IMR-90 (cell line): ENCODE results near the gene MARCKSL1. TPM values are rescaled to one million over a fixed set of nuclear protein-coding genes. Genes with fewer than 3 reads are reported as not detected.
"Not testable (repeated sequence)": the region's sequence is repeated elsewhere in the genome, so short reads cannot be mapped to it uniquely, and the experiment has no call there.

ENCODE experiments used
- ATAC-seq: fragments of 200-7000 bp; cut with Tn5 transposase; 2 replicates; pipeline ENCODE4 v1.9.1; 2020; ENCODE audit warnings: low read depth, mild to moderate bottlenecking, moderate library complexity
- BruUV-seq: library from RNA; stranded (reverse); fragments of 400-500 nt; replicated peaks from 2 replicates; lab custom pipeline; 2021; lab: Mats Ljungman, UMichigan
- CTCF ChIA-PET: fragments of 300-600 bp; formaldehyde crosslinking; extraction: SDS; loops from one replicate; lab custom pipeline; 2021; ENCODE audit warnings: antibody characterized with exemption; lab: Yijun Ruan, JAX
- POLR2A ChIA-PET: fragments of 300-600 bp; sonication (Branson Sonifier 250); formaldehyde crosslinking; loops from one replicate; lab custom pipeline; 2022; ENCODE audit warnings: antibody characterized with exemption; ENCODE audit not compliant: unreplicated experiment; lab: Charles Lee
- DNase-seq: peaks from one replicate; pipeline ENCODE4 v3.0.0; 2013
- H2AFZ ChIP-seq: replicated peaks from 2 replicates; pipeline ENCODE3; 2013; ENCODE audit warnings: low read length, mild to moderate bottlenecking; ENCODE audit not compliant: poor library complexity
- H2AK5ac ChIP-seq: 2 replicates; pipeline ENCODE4 v1.6.1; 2013; ENCODE audit warnings: low read depth, low read length, inconsistent platforms
- H2AK9ac ChIP-seq: replicated peaks from 2 replicates; pipeline ENCODE3; 2013; ENCODE audit warnings: mild to moderate bottlenecking, low read depth, low read length, moderate library complexity; ENCODE audit not compliant: poor library complexity
- H2BK120ac ChIP-seq: 2 replicates; pipeline ENCODE4 v1.6.1; 2013; ENCODE audit warnings: low read depth, low read length, inconsistent platforms
- H2BK15ac ChIP-seq: 3 replicates; pipeline ENCODE4 v1.6.1; 2013; ENCODE audit warnings: low read depth, low read length, inconsistent platforms
- H2BK20ac ChIP-seq: 2 replicates; pipeline ENCODE4 v1.6.1; 2013; ENCODE audit warnings: low read depth, mild to moderate bottlenecking, inconsistent platforms, low read length, moderate library complexity
- H2BK5ac ChIP-seq: 2 replicates; pipeline ENCODE4 v1.6.1; 2013; ENCODE audit warnings: mild to moderate bottlenecking, low read depth, low read length, inconsistent platforms; ENCODE audit not compliant: poor library complexity, severe bottlenecking
- H3K14ac ChIP-seq: replicated peaks from 2 replicates; pipeline ENCODE4 v1.6.1; 2013; ENCODE audit warnings: low read depth, low read length, inconsistent platforms
- H3K18ac ChIP-seq: 2 replicates; pipeline ENCODE4 v1.6.1; 2013; ENCODE audit warnings: low read depth, low read length, control low read depth
- H3K23ac ChIP-seq: 2 replicates; pipeline ENCODE4 v1.6.1; 2013; ENCODE audit warnings: low read depth, low read length, inconsistent platforms
- H3K27ac ChIP-seq: 2 replicates; pipeline ENCODE4 v1.5.1; 2013; ENCODE audit warnings: mild to moderate bottlenecking, control low read depth, low read length; ENCODE audit not compliant: insufficient read depth
- H3K27me3 ChIP-seq: 2 replicates; pipeline ENCODE4 v1.6.1; 2013; ENCODE audit warnings: low read length; ENCODE audit not compliant: control insufficient read depth, insufficient read depth
- H3K36me3 ChIP-seq: 2 replicates; pipeline ENCODE4 v1.6.1; 2013; ENCODE audit warnings: low read length, mixed read lengths; ENCODE audit not compliant: control insufficient read depth, insufficient read depth
- H3K4ac ChIP-seq: 2 replicates; pipeline ENCODE4 v1.6.1; 2013; ENCODE audit warnings: low read depth, low read length, inconsistent platforms
- H3K4me1 ChIP-seq: 2 replicates; pipeline ENCODE4 v1.6.1; 2013; ENCODE audit warnings: low read length, mixed read lengths; ENCODE audit not compliant: control insufficient read depth, insufficient read depth
- H3K4me2 ChIP-seq: 2 replicates; pipeline ENCODE4 v1.6.1; 2013; ENCODE audit warnings: low read depth, mild to moderate bottlenecking, control low read depth, low read length, moderate library complexity
- H3K4me3 ChIP-seq: 2 replicates; pipeline ENCODE4 v1.5.1; 2013; ENCODE audit warnings: low read depth, mild to moderate bottlenecking, control low read depth, low read length, moderate library complexity; ENCODE audit not compliant: insufficient read depth
- H3K56ac ChIP-seq: 2 replicates; pipeline ENCODE4 v1.6.1; 2013; ENCODE audit warnings: low read length, inconsistent platforms; ENCODE audit not compliant: insufficient read depth; ENCODE audit errors: extremely low read depth
- H3K79me1 ChIP-seq, 2 experiments: 2 replicates each; pipeline ENCODE4 v1.6.1; 2013; ENCODE audit warnings: low read length in 2 of 2, inconsistent platforms in 1 of 2, low read depth in 1 of 2
- H3K9ac ChIP-seq: 2 replicates; pipeline ENCODE4 v1.6.1; 2013; ENCODE audit warnings: low read depth, low read length, control low read depth
- H3K9me1 ChIP-seq: 2 replicates; pipeline ENCODE4 v1.6.1; 2013; ENCODE audit warnings: low read length, inconsistent platforms; ENCODE audit not compliant: insufficient read depth
- H3K9me3 ChIP-seq: 2 replicates; pipeline ENCODE4 v1.6.1; 2013; ENCODE audit warnings: low read length; ENCODE audit not compliant: control insufficient read depth, insufficient read depth
- H4K20me1 ChIP-seq: 2 replicates; pipeline ENCODE4 v1.6.1; 2013; ENCODE audit warnings: low read length, inconsistent platforms; ENCODE audit not compliant: insufficient read depth
- H4K5ac ChIP-seq: 2 replicates; pipeline ENCODE4 v1.6.1; 2013; ENCODE audit warnings: mild to moderate bottlenecking, low read depth, low read length, control low read depth
- H4K8ac ChIP-seq, 2 experiments: 2 replicates each; pipeline ENCODE4 v1.6.1; 2013; ENCODE audit warnings: low read depth in 2 of 2, low read length in 2 of 2, control low read depth in 1 of 2, inconsistent platforms in 1 of 2
- H4K91ac ChIP-seq: 2 replicates; pipeline ENCODE4 v1.6.1; 2013; ENCODE audit warnings: low read depth, low read length, inconsistent platforms; ENCODE audit not compliant: insufficient read depth
- WGBS, 2 experiments: methylation state at CpG; one replicate each; pipeline versions ENCODE4 v1.1.5 to v1.1.7; 2013; ENCODE audit warnings: missing lambda C conversion rate in 2 of 2; ENCODE audit not compliant: insufficient read length in 1 of 2; ENCODE audit errors: extremely low coverage in 2 of 2; 5-methylcytosine and 5-hydroxymethylcytosine counted together
- dilution Hi-C: fragments of 300-500 bp; cut with HindIII; formaldehyde crosslinking; loops from one replicate; pipeline ENCODE4 v1.14.3; 2018; ENCODE audit warnings: low sequenced_read_pairs; ENCODE audit not compliant: unreplicated experiment
- in situ Hi-C: fragments of 300-500 bp; cut with MboI; formaldehyde crosslinking; loops from 3 replicates; pipeline ENCODE4 v1.14.3; 2019; ENCODE audit warnings: low sequenced_read_pairs, inconsistent platforms, mixed read lengths
- intact Hi-C: fragments of 100-400 bp; cut with micrococcal nuclease; formaldehyde crosslinking; loops from 2 replicates; pipeline ENCODE4 v1.10.0; 2022
- microRNA-seq, 2 experiments: library from miRNA; stranded (forward) in 1 of 2; unstranded in 1 of 2; fragments of 10-50 nt in 1 of 2; fragments of <30 nt in 1 of 2; gene quantifications in 1 of 2; microRNA quantifications in 1 of 2; one replicate each; pipeline versions ENCODE3 to v1.1.0; 2013 to 2020; ENCODE audit not compliant: insufficient read depth in 1 of 2, insufficient read length in 1 of 2, unreplicated experiment in 1 of 2
- polyA plus RNA-seq, 3 experiments: library from polyadenylated mRNA; depleted of rRNA; stranded (reverse); fragments of >200 nt; gene quantifications; 2 replicates each; pipeline ENCODE4 v1.2.3, GENCODE V29; 2012; ENCODE audit warnings: low replicate concordance in 1 of 3
- small RNA-seq, 5 experiments: library from RNA; depleted of rRNA; stranded (forward); fragments of <200 nt; gene quantifications; one replicate each; pipeline ENCODE3, GENCODE V24; 2012
- total RNA-seq: library from RNA; depleted of rRNA; stranded (reverse); fragments of >200 nt; gene quantifications from 2 replicates; pipeline ENCODE4 v1.2.3, GENCODE V29; 2012; rRNA removed

Gene MARCKSL1
- total and polyA plus RNA-seq, 2 of the 4 experiments (the other 2 are of a cell fraction): 37.5 to 218 TPM

DNA sequence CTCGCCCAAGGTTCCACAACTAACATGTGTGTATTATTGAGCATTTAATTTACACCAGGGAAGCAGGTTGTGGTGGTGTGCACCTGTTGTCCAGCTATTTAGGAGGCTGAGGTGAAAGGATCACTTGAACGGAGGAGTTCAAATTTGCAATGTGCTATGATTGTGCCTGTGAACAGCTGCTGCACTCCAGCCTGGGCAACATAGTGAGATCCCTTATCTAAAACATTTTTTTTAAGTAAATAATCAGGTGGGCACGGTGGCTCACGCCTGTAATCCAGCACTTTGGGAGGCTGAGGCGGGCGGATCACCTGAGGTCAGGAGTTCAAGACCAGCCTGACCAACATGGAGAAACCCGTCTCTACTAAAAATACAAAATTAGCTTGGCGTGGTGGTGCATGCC lies 51.3 kb downstream of the MARCKSL1 start:
- dilution Hi-C loops, H3K79me1 ChIP-seq, ATAC-seq, H2BK15ac ChIP-seq, H2AK9ac ChIP-seq, H3K14ac ChIP-seq, DNase-seq, H4K20me1 ChIP-seq, H4K5ac ChIP-seq, CTCF ChIA-PET, H3K18ac ChIP-seq, POLR2A ChIA-PET, H2AK5ac ChIP-seq, H3K56ac ChIP-seq, in situ Hi-C loops, H3K4me2 ChIP-seq, H3K27ac ChIP-seq, H3K4ac ChIP-seq, H2BK120ac ChIP-seq, H4K8ac ChIP-seq, H3K9me1 ChIP-seq, H3K36me3 ChIP-seq, H4K91ac ChIP-seq, H2AFZ ChIP-seq, H3K4me1 ChIP-seq, H3K4me3 ChIP-seq, H2BK20ac ChIP-seq, H3K9ac ChIP-seq, H2BK5ac ChIP-seq, BruUV-seq, H3K23ac ChIP-seq, H3K9me3 ChIP-seq, intact Hi-C loops, H3K27me3 ChIP-seq: not testable (repeated sequence)
- WGBS, 2 experiments: no CpG with 5 or more reads among the region's 8 CpGs

Small RNA genes lying within 50 kb of the gene (microRNA-seq; reads per million reads assigned to microRNA genes)
- not detected for gene RF00019 (ENCODE audit: insufficient read depth, insufficient read length)

Small RNA genes lying within 50 kb of the gene (small RNA-seq; reads per million reads assigned to genes)
- 0 reads per million in 5 experiments for gene RF00019

Other genes starting within 250 kb of the MARCKSL1 start
- 50.7 and 53.6 TPM in 2 replicates for gene KPNA6, start 228.2 kb downstream of the MARCKSL1 start, total RNA-seq
- gene KPNA6, start 228.2 kb downstream of the MARCKSL1 start, polyA plus RNA-seq (2012; rRNA removed): 25.4 and 27.0 TPM in 2 replicates
- gene TXLNA, start 156.6 kb downstream of the MARCKSL1 start, total RNA-seq: 102 and 104 TPM in 2 replicates
- gene TXLNA, start 156.6 kb downstream of the MARCKSL1 start, polyA plus RNA-seq (2012; rRNA removed): 37.9 and 47.6 TPM in 2 replicates
- gene CCDC28B, start 135.6 kb downstream of the MARCKSL1 start, total RNA-seq: 17.2 and 18.6 TPM in 2 replicates
- gene CCDC28B, start 135.6 kb downstream of the MARCKSL1 start, polyA plus RNA-seq (2012; rRNA removed): 18.4 and 20.1 TPM in 2 replicates
- 1.9 and 2.2 TPM in 2 replicates for gene IQCC, start 130.6 kb downstream of the MARCKSL1 start, total RNA-seq
- 1.3 and 1.6 TPM in 2 replicates for gene IQCC, start 130.6 kb downstream of the MARCKSL1 start, polyA plus RNA-seq (2012; rRNA removed)
- gene DCDC2B, start 127.1 kb downstream of the MARCKSL1 start, total RNA-seq: not detected in 2 replicates
- not detected in 2 replicates for gene DCDC2B, start 127.1 kb downstream of the MARCKSL1 start, polyA plus RNA-seq (2012; rRNA removed)
- gene TMEM234, start 113.9 kb downstream of the MARCKSL1 start, total RNA-seq: 10.0 and 10.8 TPM in 2 replicates
- gene TMEM234, start 113.9 kb downstream of the MARCKSL1 start, polyA plus RNA-seq (2012; rRNA removed): 22.7 and 23.4 TPM in 2 replicates
- gene EIF3I, start 113.8 kb downstream of the MARCKSL1 start, total RNA-seq: 574 and 716 TPM in 2 replicates
- 376 and 469 TPM in 2 replicates for gene EIF3I, start 113.8 kb downstream of the MARCKSL1 start, polyA plus RNA-seq (2012; rRNA removed)
- 0.18 TPM in 1 of 2 replicates, not detected in the other for gene FAM167B, start 89.0 kb downstream of the MARCKSL1 start, total RNA-seq
- gene FAM167B, start 89.0 kb downstream of the MARCKSL1 start, polyA plus RNA-seq (2012; rRNA removed): 0.53 and 0.59 TPM in 2 replicates
- not detected in 2 replicates for gene LCK, start 85.0 kb downstream of the MARCKSL1 start, total RNA-seq
- not detected in 2 replicates for gene LCK, start 85.0 kb downstream of the MARCKSL1 start, polyA plus RNA-seq (2012; rRNA removed)
- gene HDAC1, start 44.1 kb downstream of the MARCKSL1 start, total RNA-seq: 88.9 and 95.5 TPM in 2 replicates
- 131 and 139 TPM in 2 replicates for gene HDAC1, start 44.1 kb downstream of the MARCKSL1 start, polyA plus RNA-seq (2012; rRNA removed)
- gene FAM229A, start 26.3 kb upstream of the MARCKSL1 start, total RNA-seq: 0.28 and 0.36 TPM in 2 replicates
- 3.9 and 4.3 TPM in 2 replicates for gene FAM229A, start 26.3 kb upstream of the MARCKSL1 start, polyA plus RNA-seq (2012; rRNA removed)
- gene TSSK3, start 26.3 kb upstream of the MARCKSL1 start, total RNA-seq: not detected in 2 replicates
- gene TSSK3, start 26.3 kb upstream of the MARCKSL1 start, polyA plus RNA-seq (2012; rRNA removed): 0.24 and 0.96 TPM in 2 replicates
- 50.8 and 60.4 TPM in 2 replicates for gene BSDC1, start 58.2 kb upstream of the MARCKSL1 start, total RNA-seq
- gene BSDC1, start 58.2 kb upstream of the MARCKSL1 start, polyA plus RNA-seq (2012; rRNA removed): 50.4 and 56.8 TPM in 2 replicates
- not detected in 2 replicates for gene ZBTB8B, start 128.8 kb upstream of the MARCKSL1 start, total RNA-seq
- gene ZBTB8B, start 128.8 kb upstream of the MARCKSL1 start, polyA plus RNA-seq (2012; rRNA removed): not detected in 2 replicates
- gene ZBTB8A, start 203.2 kb upstream of the MARCKSL1 start, total RNA-seq: 6.1 and 7.5 TPM in 2 replicates
- gene ZBTB8A, start 203.2 kb upstream of the MARCKSL1 start, polyA plus RNA-seq (2012; rRNA removed): 1.8 and 2.1 TPM in 2 replicates